HG03196 (cell line): ENCODE data around the gene UBAC2.

Experiments used
- ATAC-seq: cut with Tn5 transposase; IDR thresholded peaks from one replicate; pipeline ENCODE4 v1.9.1; 2021; ENCODE audit not compliant: unreplicated experiment

The UBAC2 gene

GRCh38 chr13:99331881-99332293 is 131.2 kb downstream of the UBAC2 start:
- ATAC-seq: peak; percentile 84

GRCh38 chr13:99332456-99332855 is 131.8 kb downstream of the UBAC2 start:
- ATAC-seq: peak; percentile 12

GRCh38 chr13:99334221-99334620 is 133.6 kb downstream of the UBAC2 start:
- no peak for ATAC-seq

- ATAC-seq: no peak
These were observed 134.4 kb downstream of the UBAC2 start for GRCh38 chr13:99335087-99335486.

GRCh38 chr13:99335603-99336002 is 134.9 kb downstream of the UBAC2 start:
- ATAC-seq: peak; percentile 56

- ATAC-seq: no peak
These were observed 138.6 kb downstream of the UBAC2 start for GRCh38 chr13:99339230-99339721.

- no peak for ATAC-seq
These were observed 139.2 kb downstream of the UBAC2 start for GRCh38 chr13:99339736-99340397.

- no peak for ATAC-seq
These were observed 140.0 kb downstream of the UBAC2 start for GRCh38 chr13:99340638-99341037.

- no peak for ATAC-seq
These were observed 141.5 kb downstream of the UBAC2 start for GRCh38 chr13:99341969-99342722.

GRCh38 chr13:99342723-99343315 is 142.2 kb downstream of the UBAC2 start:
- no peak for ATAC-seq

- no peak for ATAC-seq
These were observed 144.1 kb downstream of the UBAC2 start for GRCh38 chr13:99344610-99345208.

- no peak for ATAC-seq
These were observed 144.7 kb downstream of the UBAC2 start for GRCh38 chr13:99345345-99345744.

- no peak for ATAC-seq
These were observed 145.8 kb downstream of the UBAC2 start for GRCh38 chr13:99346335-99347042.

GRCh38 chr13:99347335-99347878 is 146.8 kb downstream of the UBAC2 start:
- no peak for ATAC-seq

- peak; percentile 58 for ATAC-seq
These were observed 147.3 kb downstream of the UBAC2 start for GRCh38 chr13:99347911-99348451.

- ATAC-seq: no peak
These were observed 149.5 kb downstream of the UBAC2 start for GRCh38 chr13:99350191-99350590.

- no peak for ATAC-seq
These were observed 151.1 kb downstream of the UBAC2 start for GRCh38 chr13:99351772-99352171.

GRCh38 chr13:99352351-99353245 is 151.9 kb downstream of the UBAC2 start:
- ATAC-seq: no peak

- ATAC-seq: no peak
These were observed 152.6 kb downstream of the UBAC2 start for GRCh38 chr13:99353246-99353600.
